ENCODE measurements around the gene FANCI. TPM values are rescaled to one million over a fixed set of nuclear protein-coding genes. Genes with fewer than 3 reads are reported as not detected.

Gene FANCI
- total RNA-seq, 1 donor from 2014 or later, result 5.5 TPM

DNA sequence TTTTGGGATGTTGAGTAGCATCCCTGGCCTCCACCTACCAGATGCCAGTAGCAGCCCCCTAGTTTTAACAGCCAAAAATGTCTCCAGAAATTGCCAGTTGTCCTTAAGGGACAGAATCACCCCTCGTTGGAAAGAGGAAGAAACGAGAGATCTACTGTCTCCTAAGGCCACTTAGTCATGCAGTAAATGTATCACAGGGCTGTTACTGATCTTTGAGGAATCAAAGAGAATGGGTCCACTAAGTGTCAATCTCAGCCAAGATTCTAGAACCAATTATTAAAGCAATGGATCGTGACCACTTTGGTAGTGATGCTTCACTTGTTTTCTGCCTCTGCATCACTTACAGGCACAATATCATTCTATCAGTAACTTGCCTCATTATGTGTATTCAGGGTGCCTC lies 64.5 kb downstream of the FANCI start:
- peaks cover 3% of the 10 kb centered on the region for H3K36me3 ChIP-seq (ENCODE audit: control insufficient read depth, insufficient read depth, low read length)
- no peaks in the 10 kb centered on the region for H3K27me3 ChIP-seq (ENCODE audit: control insufficient read depth, insufficient read depth, low read length)
- DNase-seq (ENCODE audit: low read depth), result no peak
- H3K4me3 ChIP-seq (ENCODE audit: low read depth, low read length), result no peak overlapping the region
- TF ChIP-seq, protein P1, sequence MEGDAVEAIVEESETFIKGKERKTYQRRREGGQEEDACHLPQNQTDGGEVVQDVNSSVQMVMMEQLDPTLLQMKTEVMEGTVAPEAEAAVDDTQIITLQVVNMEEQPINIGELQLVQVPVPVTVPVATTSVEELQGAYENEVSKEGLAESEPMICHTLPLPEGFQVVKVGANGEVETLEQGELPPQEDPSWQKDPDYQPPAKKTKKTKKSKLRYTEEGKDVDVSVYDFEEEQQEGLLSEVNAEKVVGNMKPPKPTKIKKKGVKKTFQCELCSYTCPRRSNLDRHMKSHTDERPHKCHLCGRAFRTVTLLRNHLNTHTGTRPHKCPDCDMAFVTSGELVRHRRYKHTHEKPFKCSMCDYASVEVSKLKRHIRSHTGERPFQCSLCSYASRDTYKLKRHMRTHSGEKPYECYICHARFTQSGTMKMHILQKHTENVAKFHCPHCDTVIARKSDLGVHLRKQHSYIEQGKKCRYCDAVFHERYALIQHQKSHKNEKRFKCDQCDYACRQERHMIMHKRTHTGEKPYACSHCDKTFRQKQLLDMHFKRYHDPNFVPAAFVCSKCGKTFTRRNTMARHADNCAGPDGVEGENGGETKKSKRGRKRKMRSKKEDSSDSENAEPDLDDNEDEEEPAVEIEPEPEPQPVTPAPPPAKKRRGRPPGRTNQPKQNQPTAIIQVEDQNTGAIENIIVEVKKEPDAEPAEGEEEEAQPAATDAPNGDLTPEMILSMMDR (IDR thresholded peaks at IDR 0.05; ENCODE audit: insufficient read depth, low read length, severe bottlenecking), result no peak
- FAIRE-seq, result no peak

DNA sequence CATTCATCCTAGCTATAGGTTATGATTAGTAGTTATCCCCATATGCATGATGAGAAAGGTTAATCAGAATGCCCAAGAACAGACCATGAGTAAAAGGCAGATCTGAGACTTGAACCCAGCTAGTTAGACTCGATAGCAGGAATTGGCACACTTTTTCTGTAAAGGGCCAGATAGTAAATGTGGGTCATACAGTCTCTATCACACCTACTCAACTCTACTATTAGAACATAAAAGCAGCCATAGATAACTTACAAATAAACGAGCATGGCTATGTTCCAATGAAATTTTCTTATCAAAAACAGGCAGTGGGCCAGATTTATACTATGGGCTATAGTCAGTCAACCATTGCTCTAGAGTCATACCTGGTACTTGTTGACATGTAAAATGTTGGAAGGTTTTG lies 66.2 kb downstream of the FANCI start:
- TF ChIP-seq, protein P1 (IDR thresholded peaks at IDR 0.05; ENCODE audit: insufficient read depth, low read length, severe bottlenecking), result no peak
- no peak for DNase-seq (ENCODE audit: low read depth)
- H3K4me3 ChIP-seq (ENCODE audit: low read depth, low read length), result no peak overlapping the region
- H3K27me3 ChIP-seq (ENCODE audit: control insufficient read depth, insufficient read depth, low read length), result no peaks in the 10 kb centered on the region
- H3K36me3 ChIP-seq (ENCODE audit: control insufficient read depth, insufficient read depth, low read length), result peaks cover 3% of the 10 kb centered on the region
- FAIRE-seq, result no peak

DNA sequence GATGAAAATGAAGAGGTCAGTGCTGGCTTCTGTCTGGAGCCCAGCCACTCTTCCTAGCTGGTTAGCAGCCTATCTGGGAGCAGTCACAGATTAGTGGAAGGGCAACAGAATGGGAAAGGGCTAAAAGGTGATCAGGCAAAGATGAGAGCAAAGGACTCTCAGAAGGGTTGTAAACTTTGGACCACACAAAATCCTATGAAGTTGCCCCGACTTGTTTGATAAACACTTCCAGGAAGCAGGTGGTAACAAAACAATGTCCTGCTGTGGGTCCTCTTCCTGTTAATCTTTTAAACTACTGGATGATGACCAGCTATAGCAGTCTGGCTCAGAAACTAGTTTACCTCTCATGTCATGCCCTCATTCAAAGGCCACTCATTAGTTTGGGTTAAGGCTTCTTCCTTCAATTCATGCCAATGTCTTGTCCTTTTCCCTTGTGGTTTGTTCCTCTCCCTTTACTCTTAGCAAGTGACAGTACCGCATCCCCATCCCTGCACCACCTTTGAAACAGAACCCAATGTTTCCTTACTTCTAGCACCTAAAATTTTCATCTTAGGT lies 71.7 kb downstream of the FANCI start:
- H3K36me3 ChIP-seq (ENCODE audit: control insufficient read depth, insufficient read depth, low read length), result peaks cover 22% of the 10 kb centered on the region
- no peak for DNase-seq (ENCODE audit: low read depth)
- H3K27me3 ChIP-seq (ENCODE audit: control insufficient read depth, insufficient read depth, low read length), result no peaks in the 10 kb centered on the region
- FAIRE-seq, result peak; percentile 50
- TF ChIP-seq, protein P1 (IDR thresholded peaks at IDR 0.05; ENCODE audit: insufficient read depth, low read length, severe bottlenecking), result no peak
- no peak overlapping the region for H3K4me3 ChIP-seq (ENCODE audit: low read depth, low read length)

DNA sequence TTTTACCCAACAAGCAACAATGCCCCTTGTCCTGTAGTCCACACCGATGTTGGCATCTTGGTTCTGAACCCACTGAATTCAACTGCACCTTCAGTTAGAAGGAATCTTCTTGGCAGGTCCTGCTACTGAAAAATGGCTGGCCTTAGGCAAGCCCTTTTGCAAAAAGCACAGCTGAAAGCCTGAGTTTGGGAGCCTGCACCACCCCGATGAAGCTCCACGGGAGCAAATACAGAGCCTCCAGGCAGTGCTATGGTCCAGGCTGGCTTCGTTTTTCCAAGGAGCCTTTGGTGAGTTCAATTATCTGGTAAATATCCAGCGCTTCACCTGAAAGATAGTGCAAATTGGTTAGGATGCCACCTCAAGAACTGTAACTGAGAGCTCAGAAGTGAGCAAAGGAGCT lies 72.7 kb downstream of the FANCI start:
- DNase-seq (ENCODE audit: low read depth), result no peak
- FAIRE-seq, result no peak
- Histone ChIP-seq H3K36me3 (ENCODE audit: control insufficient read depth, insufficient read depth, low read length) (peaks cover 28% of the 10 kb centered on the region), H3K4me3 (ENCODE audit: low read depth, low read length) (no peak overlapping the region), H3K27me3 (ENCODE audit: control insufficient read depth, insufficient read depth, low read length) (no peaks in the 10 kb centered on the region)
- TF ChIP-seq, protein P1 (IDR thresholded peaks at IDR 0.05; ENCODE audit: insufficient read depth, low read length, severe bottlenecking), result no peak

DNA sequence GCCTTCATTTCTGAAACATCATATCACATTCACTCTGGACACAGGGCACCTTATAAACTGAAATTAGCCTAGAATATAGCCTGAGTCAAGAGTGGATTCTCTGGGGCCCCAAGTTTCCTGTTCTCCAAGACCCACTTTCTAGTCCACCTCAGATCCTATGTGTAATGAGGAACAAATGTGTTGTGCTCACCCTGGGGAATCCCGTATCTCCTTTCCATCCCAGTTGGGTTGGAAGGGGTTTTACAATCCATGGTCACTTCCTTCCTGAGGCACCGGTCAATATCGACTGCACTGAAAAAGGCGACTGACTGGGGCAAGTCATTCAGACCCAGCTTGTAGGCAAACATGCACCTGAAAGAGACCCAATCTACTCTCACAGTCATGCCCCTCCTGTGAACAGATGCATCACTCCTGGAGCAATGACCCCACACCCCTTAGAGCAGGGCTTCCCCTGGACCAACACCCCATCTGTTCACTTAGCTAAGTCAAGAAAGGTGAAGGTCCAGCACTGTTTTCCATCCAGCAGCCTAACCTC lies 73.5 kb downstream of the FANCI start:
- TF ChIP-seq, protein P1 (IDR thresholded peaks at IDR 0.05; ENCODE audit: insufficient read depth, low read length, severe bottlenecking), result no peak
- FAIRE-seq (no peak), DNase-seq (ENCODE audit: low read depth) (no peak)
- peaks cover 35% of the 10 kb centered on the region for H3K36me3 ChIP-seq (ENCODE audit: control insufficient read depth, insufficient read depth, low read length)
- no peak overlapping the region for H3K4me3 ChIP-seq (ENCODE audit: low read depth, low read length)
- no peaks in the 10 kb centered on the region for H3K27me3 ChIP-seq (ENCODE audit: control insufficient read depth, insufficient read depth, low read length)

DNA sequence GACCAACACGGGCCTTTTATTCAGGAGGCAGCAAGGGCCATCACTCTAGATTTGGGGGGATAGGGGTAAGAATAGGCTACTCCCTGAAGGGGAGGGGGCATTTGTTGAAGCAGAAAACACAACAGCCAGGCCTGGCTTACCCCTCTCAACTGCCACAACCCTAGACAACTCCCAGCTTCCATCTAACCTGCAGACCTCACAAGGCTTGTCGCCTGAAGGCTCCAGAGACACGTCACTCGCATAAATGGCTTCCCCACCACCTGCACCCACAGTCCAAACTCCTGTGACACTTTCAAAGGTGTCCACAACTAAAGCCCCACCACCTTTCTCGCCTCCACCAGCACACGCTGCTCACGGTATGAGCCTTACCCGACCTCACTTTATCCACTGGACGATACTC lies 75.9 kb downstream of the FANCI start:
- FAIRE-seq, result no peak
- peaks cover 58% of the 10 kb centered on the region for H3K36me3 ChIP-seq (ENCODE audit: control insufficient read depth, insufficient read depth, low read length)

More for the DNA sequence above, 75.9 kb downstream of the FANCI start:
- Histone ChIP-seq H3K27me3 (ENCODE audit: control insufficient read depth, insufficient read depth, low read length) (no peaks in the 10 kb centered on the region), H3K4me3 (ENCODE audit: low read depth, low read length) (no peak overlapping the region)
- DNase-seq (ENCODE audit: low read depth), result no peak
- TF ChIP-seq, protein P1 (IDR thresholded peaks at IDR 0.05; ENCODE audit: insufficient read depth, low read length, severe bottlenecking), result no peak

Measured in bronchial epithelial cell (primary cell).